HG03066 (cell line): ENCODE measurements around the gene C12orf56.
"Not testable (repeated sequence)": the region's sequence is repeated elsewhere in the genome, so short reads cannot be mapped to it uniquely, and the experiment has no call there.

Experiments
- ATAC-seq: cut with Tn5 transposase; IDR thresholded peaks from one replicate; pipeline ENCODE4 v1.9.1; 2021; ENCODE audit warnings: low read depth; ENCODE audit not compliant: unreplicated experiment

The C12orf56 gene

GRCh38 chr12:64318605-64319004 lies 72.0 kb downstream of the C12orf56 start:
- no peak for ATAC-seq

GRCh38 chr12:64311877-64312276 lies 78.7 kb downstream of the C12orf56 start:
- ATAC-seq = no peak

- ATAC-seq = no peak
These were observed 86.0 kb downstream of the C12orf56 start for GRCh38 chr12:64304571-64304970.

- ATAC-seq = no peak
These were observed 90.9 kb downstream of the C12orf56 start for GRCh38 chr12:64299628-64300027.

GRCh38 chr12:64296301-64296700 lies 94.3 kb downstream of the C12orf56 start:
- ATAC-seq = no peak

GRCh38 chr12:64293654-64294364 lies 96.7 kb downstream of the C12orf56 start:
- no peak for ATAC-seq

GRCh38 chr12:64293174-64293573 lies 97.4 kb downstream of the C12orf56 start:
- not testable (repeated sequence) for ATAC-seq

GRCh38 chr12:64286521-64286920 lies 104.0 kb downstream of the C12orf56 start:
- no peak for ATAC-seq

GRCh38 chr12:64284256-64284655 lies 106.3 kb downstream of the C12orf56 start:
- ATAC-seq = no peak

GRCh38 chr12:64278421-64278820 lies 112.1 kb downstream of the C12orf56 start:
- ATAC-seq = no peak

- ATAC-seq = no peak
These were observed 116.8 kb downstream of the C12orf56 start for GRCh38 chr12:64273527-64274403.

GRCh38 chr12:64270411-64270810 lies 120.1 kb downstream of the C12orf56 start:
- ATAC-seq = no peak

GRCh38 chr12:64269161-64269560 lies 121.4 kb downstream of the C12orf56 start:
- no peak for ATAC-seq

- no peak for ATAC-seq
These were observed 122.1 kb downstream of the C12orf56 start for GRCh38 chr12:64268409-64268808.

GRCh38 chr12:64265839-64266238 lies 124.7 kb downstream of the C12orf56 start:
- no peak for ATAC-seq

GRCh38 chr12:64261813-64262212 lies 128.7 kb downstream of the C12orf56 start:
- no peak for ATAC-seq

- no peak for ATAC-seq
These were observed 132.0 kb downstream of the C12orf56 start for GRCh38 chr12:64258576-64258975.

- ATAC-seq = no peak
These were observed 134.3 kb downstream of the C12orf56 start for GRCh38 chr12:64256166-64256800.

GRCh38 chr12:64255249-64255648 lies 135.3 kb downstream of the C12orf56 start:
- ATAC-seq = no peak

- no peak for ATAC-seq
These were observed 137.2 kb downstream of the C12orf56 start for GRCh38 chr12:64253356-64253755.

- ATAC-seq = no peak
These were observed 137.9 kb downstream of the C12orf56 start for GRCh38 chr12:64252681-64253080.
